Panc1 (cell line): Measurements from ENCODE around the gene TCHP. TPM values are rescaled to one million over a fixed set of nuclear protein-coding genes. Genes with fewer than 3 reads are reported as not detected.

Experiments
- ATAC-seq: fragments of 200-7000 bp; cut with Tn5 transposase; 2 replicates; pipeline ENCODE4 v1.9.1; 2020; ENCODE audit warnings: mild to moderate bottlenecking, moderate library complexity
- BruUV-seq: library from RNA; stranded (reverse); fragments of 400-500 nt; replicated peaks from 2 replicates; lab custom pipeline; 2021; lab: Mats Ljungman, UMichigan
- CTCF ChIA-PET: fragments of 300-600 bp; sonication (Branson Sonifier 250); formaldehyde crosslinking; loops from one replicate; lab custom pipeline; 2022; ENCODE audit warnings: antibody characterized with exemption; lab: Charles Lee
- POLR2A ChIA-PET: fragments of 300-600 bp; sonication (Branson Sonifier 250); formaldehyde crosslinking; loops from one replicate; lab custom pipeline; 2022; ENCODE audit warnings: antibody characterized with exemption; lab: Charles Lee
- DNase-seq: peaks from one replicate; pipeline ENCODE4 v3.0.0-alpha.2; 2010; ENCODE audit warnings: low read depth, low spot score
- H3K27ac ChIP-seq: 2 replicates; pipeline ENCODE4 v1.5.1; 2011; ENCODE audit warnings: mild to moderate bottlenecking, low read length, inconsistent platforms
- H3K27me3 ChIP-seq: fragments of 200-500 bp; sonication (Bioruptor generic); 2 replicates; pipeline ENCODE4 v1.6.0; 2014; ENCODE audit warnings: low read length, inconsistent platforms; ENCODE audit not compliant: control insufficient read depth, insufficient read depth
- H3K36me3 ChIP-seq: fragments of 200-500 bp; sonication (Bioruptor generic); 2 replicates; pipeline ENCODE4 v1.5.1; 2014; ENCODE audit warnings: inconsistent platforms, mild to moderate bottlenecking, low read length, moderate library complexity; ENCODE audit not compliant: control insufficient read depth, insufficient read depth
- H3K4me1 ChIP-seq: 2 replicates; pipeline ENCODE4 v1.5.1; 2011; ENCODE audit warnings: inconsistent platforms, mild to moderate bottlenecking, low read length, moderate library complexity; ENCODE audit not compliant: control insufficient read depth, insufficient read depth
- H3K4me3 ChIP-seq, 2 experiments: 2 replicates each; pipeline ENCODE4 v1.5.1; 2011 to 2012; ENCODE audit warnings: low read depth in 2 of 2, low read length in 2 of 2, mild to moderate bottlenecking in 2 of 2, inconsistent platforms in 1 of 2, moderate library complexity in 1 of 2
- H3K9me3 ChIP-seq: fragments of 200-500 bp; sonication (Bioruptor generic); 2 replicates; pipeline ENCODE4 v1.5.1; 2014; ENCODE audit warnings: low read depth, mild to moderate bottlenecking, inconsistent platforms, low read length, moderate library complexity; ENCODE audit not compliant: control insufficient read depth, insufficient read depth
- CTCF ChIP-seq: fragments of 450-650 bp; IDR thresholded peaks from 2 replicates; pipeline ENCODE4 v1.5.1; 2017; ENCODE audit warnings: mild to moderate bottlenecking
- POLR2AphosphoS5 ChIP-seq: IDR thresholded peaks from 2 replicates; pipeline ENCODE4 v1.6.1; 2012; ENCODE audit warnings: mild to moderate bottlenecking, low read depth, low read length, moderate library complexity
- SIN3A ChIP-seq: IDR thresholded peaks from 2 replicates; pipeline ENCODE4 v1.6.1; 2012; ENCODE audit warnings: low read depth, mild to moderate bottlenecking, low read length, moderate library complexity, borderline replicate concordance; ENCODE audit not compliant: insufficient read depth
- TCF7L2 ChIP-seq: IDR thresholded peaks from 2 replicates; pipeline ENCODE4 v1.6.1; 2011; ENCODE audit warnings: mild to moderate bottlenecking, low read depth, low read length, inconsistent platforms
- in situ Hi-C: cut with HindIII; loops from 2 replicates; pipeline ENCODE4 v1.10.0; 2016; ENCODE audit warnings: low sequenced_read_pairs, low pct_unique_long_range_greater_than_20kb
- intact Hi-C: fragments of 100-400 bp; cut with micrococcal nuclease; formaldehyde crosslinking; loops from one replicate; pipeline ENCODE4 v1.10.0; 2022; ENCODE audit not compliant: unreplicated experiment
- total RNA-seq: library from RNA; stranded (reverse); gene quantifications from one replicate; pipeline ENCODE4 v1.2.1, GENCODE V29; 2021; ENCODE audit not compliant: unreplicated experiment
- TF ChIP-seq, protein P1 (sequence below), 2 experiments: IDR thresholded peaks; 2 replicates each; pipeline ENCODE4 v1.6.1; 2011 to 2012; ENCODE audit warnings: low read depth in 2 of 2, control low read depth in 1 of 2, low read length in 1 of 2, mild to moderate bottlenecking in 1 of 2, moderate library complexity in 1 of 2; ENCODE audit not compliant: insufficient read depth in 1 of 2

Gene TCHP
- total RNA-seq, 1 experiment from 2014 or later = 25.0 TPM

DNA sequence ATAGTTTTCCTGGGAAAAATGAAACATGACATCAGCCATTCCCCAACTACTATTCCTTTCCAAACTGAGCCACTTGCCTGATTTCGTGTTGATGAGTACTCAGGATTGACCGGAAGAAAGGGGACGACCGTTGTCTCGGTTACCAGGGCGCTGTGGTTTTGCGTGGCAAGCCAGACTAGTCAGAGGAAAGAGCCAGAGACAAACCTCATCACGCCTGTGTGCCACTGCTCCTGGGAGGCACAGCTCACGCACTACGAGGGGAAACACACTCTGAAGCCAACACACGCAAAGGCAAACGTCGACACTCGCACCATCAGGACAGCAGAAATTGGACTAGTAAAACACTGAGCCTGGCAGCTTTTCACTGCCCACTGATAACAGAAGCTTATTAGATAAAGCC lies 61.1 kb downstream of the TCHP start:
- H3K4me3 ChIP-seq = no peak overlapping the region
- in situ Hi-C loops (no loop called here), intact Hi-C loops (no loop called here)
- CTCF ChIA-PET = no interaction called here
- H3K9me3 ChIP-seq = no peaks in the 10 kb centered on the region
- no peak for DNase-seq
- no TSS peak for BruUV-seq
- no peaks in the 10 kb centered on the region for H3K36me3 ChIP-seq
- H3K27ac ChIP-seq = no peak overlapping the region
- no peaks in the 10 kb centered on the region for H3K27me3 ChIP-seq
- ATAC-seq = no peak
- TF ChIP-seq TCF7L2 (no peak), POLR2AphosphoS5 (no peak)
- no peaks in the 10 kb centered on the region for H3K4me1 ChIP-seq
- POLR2A ChIA-PET = no interaction called here

- in situ Hi-C loops = no loop called here
- ChIA-PET POLR2A (no interaction called here), CTCF (no interaction called here)
- no peak for TF ChIP-seq TCF7L2
- BruUV-seq = no TSS peak
- Histone ChIP-seq H3K4me3 (no peak overlapping the region), H3K36me3 (no peaks in the 10 kb centered on the region), H3K27me3 (no peaks in the 10 kb centered on the region), H3K4me1 (no peaks in the 10 kb centered on the region), H3K27ac (no peak overlapping the region), H3K9me3 (no peaks in the 10 kb centered on the region)
- ATAC-seq = no peak
- DNase-seq = no peak
- intact Hi-C loops = no loop called here
Measured at GRCh38 chr12:109961612-109962011, 61.5 kb downstream of the TCHP start.

GRCh38 chr12:109962398-109962797 lies 62.3 kb downstream of the TCHP start:
- CTCF ChIA-PET = no interaction called here
- DNase-seq = no peak

More at GRCh38 chr12:109962398-109962797, 62.3 kb downstream of the TCHP start:
- BruUV-seq = no TSS peak
- H3K36me3 ChIP-seq = 0 out of 2 replicates have a peak, but pooled peaks cover 2% of the 10 kb centered on the region
- no peaks in the 10 kb centered on the region for H3K9me3 ChIP-seq
- intact Hi-C loops = no loop called here
- no peak for ATAC-seq
- in situ Hi-C loops = no loop called here
- no peak overlapping the region for H3K27ac ChIP-seq
- H3K27me3 ChIP-seq = no peaks in the 10 kb centered on the region
- TF ChIP-seq TCF7L2 = no peak
- no peak for TF ChIP-seq CTCF
- no peak for TF ChIP-seq POLR2AphosphoS5
- TF ChIP-seq SIN3A = no peak
- TF ChIP-seq, protein P1, sequence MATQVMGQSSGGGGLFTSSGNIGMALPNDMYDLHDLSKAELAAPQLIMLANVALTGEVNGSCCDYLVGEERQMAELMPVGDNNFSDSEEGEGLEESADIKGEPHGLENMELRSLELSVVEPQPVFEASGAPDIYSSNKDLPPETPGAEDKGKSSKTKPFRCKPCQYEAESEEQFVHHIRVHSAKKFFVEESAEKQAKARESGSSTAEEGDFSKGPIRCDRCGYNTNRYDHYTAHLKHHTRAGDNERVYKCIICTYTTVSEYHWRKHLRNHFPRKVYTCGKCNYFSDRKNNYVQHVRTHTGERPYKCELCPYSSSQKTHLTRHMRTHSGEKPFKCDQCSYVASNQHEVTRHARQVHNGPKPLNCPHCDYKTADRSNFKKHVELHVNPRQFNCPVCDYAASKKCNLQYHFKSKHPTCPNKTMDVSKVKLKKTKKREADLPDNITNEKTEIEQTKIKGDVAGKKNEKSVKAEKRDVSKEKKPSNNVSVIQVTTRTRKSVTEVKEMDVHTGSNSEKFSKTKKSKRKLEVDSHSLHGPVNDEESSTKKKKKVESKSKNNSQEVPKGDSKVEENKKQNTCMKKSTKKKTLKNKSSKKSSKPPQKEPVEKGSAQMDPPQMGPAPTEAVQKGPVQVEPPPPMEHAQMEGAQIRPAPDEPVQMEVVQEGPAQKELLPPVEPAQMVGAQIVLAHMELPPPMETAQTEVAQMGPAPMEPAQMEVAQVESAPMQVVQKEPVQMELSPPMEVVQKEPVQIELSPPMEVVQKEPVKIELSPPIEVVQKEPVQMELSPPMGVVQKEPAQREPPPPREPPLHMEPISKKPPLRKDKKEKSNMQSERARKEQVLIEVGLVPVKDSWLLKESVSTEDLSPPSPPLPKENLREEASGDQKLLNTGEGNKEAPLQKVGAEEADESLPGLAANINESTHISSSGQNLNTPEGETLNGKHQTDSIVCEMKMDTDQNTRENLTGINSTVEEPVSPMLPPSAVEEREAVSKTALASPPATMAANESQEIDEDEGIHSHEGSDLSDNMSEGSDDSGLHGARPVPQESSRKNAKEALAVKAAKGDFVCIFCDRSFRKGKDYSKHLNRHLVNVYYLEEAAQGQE (IDR thresholded peaks at IDR 0.05; ENCODE audit: insufficient read depth in 1 of 2, low read depth in 2 of 2, low read length in 1 of 2) = no peak
- no peaks in the 10 kb centered on the region for H3K4me1 ChIP-seq
- H3K4me3 ChIP-seq = no peak overlapping the region
- POLR2A ChIA-PET = no interaction called here
